HepG2 (cell line): ENCODE results near the gene DYNLT2B. TPM values are rescaled to one million over a fixed set of nuclear protein-coding genes. Genes with fewer than 3 reads are reported as not detected.

Experiments
- ATAC-seq: fragments of 200-7000 bp; cut with Tn5 transposase; 3 replicates; pipeline ENCODE4 v1.9.1; 2020; ENCODE audit warnings: mild to moderate bottlenecking, moderate library complexity
- BruUV-seq: library from RNA; stranded (reverse); fragments of 400-500 nt; replicated peaks from 2 replicates; lab custom pipeline; 2021; lab: Mats Ljungman, UMichigan
- CTCF ChIA-PET: fragments of 300-600 bp; formaldehyde crosslinking; extraction: SDS; loops from one replicate; lab custom pipeline; 2021; ENCODE audit warnings: low total read pairs, inconsistent platforms, low intra/inter-chr PET ratio; lab: Yijun Ruan, JAX
- POLR2A ChIA-PET: fragments of 350-600 bp; sonication (Branson Sonifier 250); formaldehyde crosslinking; loops from one replicate; lab custom pipeline; 2020; ENCODE audit warnings: antibody characterized with exemption, inconsistent platforms; lab: Yijun Ruan, JAX
- DNase-seq: peaks from one replicate; pipeline ENCODE4 v3.0.0-alpha.2; 2015; ENCODE audit warnings: low spot score
- FAIRE-seq: peaks from 3 replicates; lab custom pipeline; 2011; peaks lifted over from hg19 to GRCh38; lab: Jason Lieb, UNC
- H2AFZ ChIP-seq: one replicate; pipeline ENCODE4 v1.6.1; 2011; ENCODE audit warnings: low read length, inconsistent platforms
- H3K27ac ChIP-seq: fragments of 300-600 bp; 3 replicates; pipeline ENCODE4 v1.8.0; 2011; ENCODE audit warnings: mixed run types, mild to moderate bottlenecking, mixed read lengths, low read length, inconsistent platforms; ENCODE audit not compliant: insufficient read depth; ENCODE audit errors: extremely low read length
- H3K27me3 ChIP-seq, 2 experiments: fragments of 200-600 bp in 1 of 2; 2 replicates in 1 of 2; 3 replicates in 1 of 2; pipeline versions ENCODE4 v1.6.0 to v1.8.0; 2011; ENCODE audit warnings: low read length in 2 of 2, mild to moderate bottlenecking in 2 of 2, moderate library complexity in 2 of 2, inconsistent platforms in 1 of 2; ENCODE audit not compliant: insufficient read depth in 2 of 2, control insufficient read depth in 1 of 2
- H3K36me3 ChIP-seq, 2 experiments: fragments of 200-600 bp in 1 of 2; replicated peaks in 1 of 2; 2 replicates in 1 of 2; 3 replicates in 1 of 2; pipeline versions ENCODE4 v1.5.1 to v1.8.0; 2011; ENCODE audit warnings: low read length in 2 of 2, inconsistent platforms in 1 of 2; ENCODE audit not compliant: insufficient read depth in 2 of 2, control insufficient read depth in 1 of 2
- H3K4me1 ChIP-seq: 2 replicates; pipeline ENCODE4 v1.5.1; 2012; ENCODE audit warnings: low read length, inconsistent platforms; ENCODE audit not compliant: insufficient read depth
- H3K4me2 ChIP-seq: 2 replicates; pipeline ENCODE4 v1.6.0; 2011; ENCODE audit warnings: low read depth, low read length, inconsistent platforms
- H3K4me3 ChIP-seq, 3 experiments: fragments of 200-600 bp in 1 of 3; sonication (generic), shearing (Covaris generic) in 1 of 3; replicated peaks in 1 of 3; 2 replicates each; pipeline ENCODE4 v1.5.1; 2011 to 2016; ENCODE audit warnings: low read length in 3 of 3, inconsistent platforms in 2 of 3, low read depth in 2 of 3, mild to moderate bottlenecking in 2 of 3, control low read depth in 1 of 3, mixed read lengths in 1 of 3; ENCODE audit not compliant: insufficient read depth in 1 of 3
- H3K79me2 ChIP-seq: one replicate; pipeline ENCODE4 v1.6.1; 2011; ENCODE audit warnings: low read length, inconsistent platforms; ENCODE audit not compliant: insufficient read depth
- H3K9ac ChIP-seq: 2 replicates; pipeline ENCODE4 v1.6.0; 2011; ENCODE audit warnings: mild to moderate bottlenecking, low read depth, low read length, inconsistent platforms; ENCODE audit not compliant: insufficient read depth
- H3K9me3 ChIP-seq: 2 replicates; pipeline ENCODE4 v1.5.1; 2012; ENCODE audit warnings: mild to moderate bottlenecking, low read length
- H4K20me1 ChIP-seq: 2 replicates; pipeline ENCODE4 v1.6.0; 2011; ENCODE audit warnings: inconsistent platforms, mild to moderate bottlenecking, low read length, moderate library complexity; ENCODE audit not compliant: insufficient read depth
- CEBPB ChIP-seq: IDR thresholded peaks from 2 replicates; pipeline ENCODE4 v1.6.1; 2011; ENCODE audit warnings: low read depth, low read length, improper control_type of control experiment, borderline replicate concordance
- DMAP1 ChIP-seq: IDR thresholded peaks from 2 replicates; pipeline ENCODE4 v1.6.1; 2016
- ETV5 ChIP-seq: IDR thresholded peaks from 2 replicates; pipeline ENCODE4 v1.6.1; 2018; ENCODE audit warnings: missing biosample characterization, missing genetic modification reagents, inconsistent platforms, borderline replicate concordance
- KLF11 ChIP-seq: IDR thresholded peaks from 2 replicates; pipeline ENCODE4 v1.6.1; 2016; ENCODE audit warnings: missing compliant biosample characterization
- KLF12 ChIP-seq: sonication (generic); formaldehyde crosslinking; IDR thresholded peaks from 2 replicates; pipeline ENCODE4 v1.4.0; 2020; ENCODE audit warnings: missing genetic modification reagents, borderline replicate concordance
- PRMT3 ChIP-seq: sonication (generic); formaldehyde crosslinking; IDR thresholded peaks from 2 replicates; pipeline ENCODE4 v1.8.1; 2022; ENCODE audit warnings: low read depth, mild to moderate bottlenecking, moderate library complexity, missing genetic modification reagents, borderline replicate concordance
- RARA ChIP-seq: IDR thresholded peaks from 2 replicates; pipeline ENCODE4 v1.6.1; 2016; ENCODE audit warnings: missing genetic modification reagents, missing compliant biosample characterization
- SCMH1 ChIP-seq: sonication (generic); formaldehyde crosslinking; IDR thresholded peaks from 2 replicates; pipeline ENCODE4 v1.9.0; 2021; ENCODE audit warnings: missing genetic modification reagents, mild to moderate bottlenecking, borderline replicate concordance
- STAG1 ChIP-seq: sonication (generic); formaldehyde crosslinking; IDR thresholded peaks from 2 replicates; pipeline ENCODE4 v1.4.0; 2020; ENCODE audit warnings: missing genetic modification reagents
- ZNF768 ChIP-seq: sonication (generic); formaldehyde crosslinking; IDR thresholded peaks from 2 replicates; pipeline ENCODE4 v1.4.0; 2020; ENCODE audit warnings: missing genetic modification reagents
- WGBS: methylation state at CpG from one replicate; pipeline ENCODE4 v1.1.6; 2017; ENCODE audit warnings: low lambda C conversion rate; 5-methylcytosine and 5-hydroxymethylcytosine counted together
- in situ Hi-C: cut with HindIII; loops from 2 replicates; pipeline ENCODE4 v1.10.0; 2017; ENCODE audit warnings: low pct_unique_long_range_greater_than_20kb; ENCODE audit not compliant: extremely low pct_ligation_motif_present
- intact Hi-C: fragments of 100-400 bp; cut with micrococcal nuclease; formaldehyde crosslinking; loops from one replicate; pipeline ENCODE4 v1.10.0; 2022; ENCODE audit not compliant: unreplicated experiment
- polyA plus RNA-seq, 8 experiments: library from polyadenylated mRNA; depleted of rRNA in 3 of 8; stranded (reverse) in 7 of 8; unstranded in 1 of 8; fragments of >200 nt; fragmentation: Illumina TruSeq in 4 of 8; extraction: Trizol in 4 of 8; gene quantifications; 2 replicates each; pipeline versions ENCODE4 v1.2.1 to v1.2.3, GENCODE V29; 2011 to 2016; ENCODE audit warnings: low read depth in 4 of 8, missing spikeins in 1 of 8, mixed read lengths in 1 of 8; ENCODE audit not compliant: insufficient read depth in 1 of 8
- total RNA-seq, 5 experiments: library from RNA; depleted of rRNA; stranded (reverse); fragments of >200 nt; fragmentation: Illumina TruSeq; extraction: Trizol; gene quantifications; 2 replicates each; pipeline ENCODE4 v1.2.3, GENCODE V29; 2016; ENCODE audit warnings: low read depth in 1 of 5
- TF ChIP-seq, protein P1 (sequence below): sonication (generic); formaldehyde crosslinking; IDR thresholded peaks from 2 replicates; pipeline ENCODE4 v1.9.0; 2022; ENCODE audit warnings: low read depth, missing genetic modification reagents
- TF ChIP-seq, protein P2 (sequence below): sonication (generic); formaldehyde crosslinking; IDR thresholded peaks from 2 replicates; pipeline ENCODE4 v1.5.0; 2020; ENCODE audit warnings: missing genetic modification reagents
- TF ChIP-seq, protein P3 (sequence below): sonication (generic); formaldehyde crosslinking; IDR thresholded peaks from 2 replicates; pipeline ENCODE4 v1.4.0; 2020; ENCODE audit warnings: missing genetic modification reagents

Gene DYNLT2B
- total and polyA plus RNA-seq, 2 of the 13 experiments (the other 11 are each of a cell fraction or from before 2014, with no cell fraction given) = 4.0 to 7.0 TPM

DNA sequence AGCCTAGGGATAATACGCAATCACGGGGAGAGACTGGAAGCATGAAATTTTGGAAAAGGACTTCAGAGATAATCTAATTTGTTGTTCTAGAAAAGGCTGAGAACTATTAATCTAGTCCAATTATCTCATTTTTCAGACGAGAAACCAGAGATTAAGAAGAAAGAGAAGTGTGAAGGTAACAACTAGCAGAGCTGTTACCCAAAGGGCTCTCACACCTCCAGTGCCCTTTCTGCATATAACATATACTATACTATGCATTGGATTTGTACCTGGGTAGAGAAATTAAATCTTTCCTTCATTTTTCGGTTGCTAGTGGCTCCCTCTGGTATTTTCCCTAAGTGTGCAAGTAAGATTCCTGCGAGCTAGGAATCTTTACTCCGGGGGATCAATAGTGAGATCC, 33.5 kb upstream of the DYNLT2B start:
- H4K20me1 ChIP-seq = no peaks in the 10 kb centered on the region
- FAIRE-seq = no peak
- no peak for DNase-seq
- no peaks in the 10 kb centered on the region for H3K79me2 ChIP-seq
- no peak overlapping the region for H3K4me3 ChIP-seq
- H3K36me3 ChIP-seq = peaks cover 13 to 28% of the 10 kb centered on the region in 2 experiments
- ChIA-PET CTCF (no interaction called here), POLR2A (interaction anchor here (1.2 kb wide), 1 partner anchor 33 kb away, joined by 3 read pairs; the partner anchor contains the start of gene DYNLT2B)
- no peak overlapping the region for H3K27ac ChIP-seq
- H2AFZ ChIP-seq = no peak overlapping the region
- no peak for TF ChIP-seq DMAP1 (CRISPR knock-in tag)
- no peak for TF ChIP-seq ETV5 (CRISPR knock-in tag)
- no peak for TF ChIP-seq KLF12 (CRISPR knock-in tag)
- TF ChIP-seq, protein P1, sequence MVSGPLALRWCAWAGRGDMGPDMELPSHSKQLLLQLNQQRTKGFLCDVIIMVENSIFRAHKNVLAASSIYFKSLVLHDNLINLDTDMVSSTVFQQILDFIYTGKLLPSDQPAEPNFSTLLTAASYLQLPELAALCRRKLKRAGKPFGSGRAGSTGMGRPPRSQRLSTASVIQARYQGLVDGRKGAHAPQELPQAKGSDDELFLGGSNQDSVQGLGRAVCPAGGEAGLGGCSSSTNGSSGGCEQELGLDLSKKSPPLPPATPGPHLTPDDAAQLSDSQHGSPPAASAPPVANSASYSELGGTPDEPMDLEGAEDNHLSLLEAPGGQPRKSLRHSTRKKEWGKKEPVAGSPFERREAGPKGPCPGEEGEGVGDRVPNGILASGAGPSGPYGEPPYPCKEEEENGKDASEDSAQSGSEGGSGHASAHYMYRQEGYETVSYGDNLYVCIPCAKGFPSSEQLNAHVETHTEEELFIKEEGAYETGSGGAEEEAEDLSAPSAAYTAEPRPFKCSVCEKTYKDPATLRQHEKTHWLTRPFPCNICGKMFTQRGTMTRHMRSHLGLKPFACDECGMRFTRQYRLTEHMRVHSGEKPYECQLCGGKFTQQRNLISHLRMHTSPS (CRISPR knock-in tag) = no peak
- no peak for TF ChIP-seq SCMH1 (CRISPR knock-in tag)
- TF ChIP-seq, protein P2, sequence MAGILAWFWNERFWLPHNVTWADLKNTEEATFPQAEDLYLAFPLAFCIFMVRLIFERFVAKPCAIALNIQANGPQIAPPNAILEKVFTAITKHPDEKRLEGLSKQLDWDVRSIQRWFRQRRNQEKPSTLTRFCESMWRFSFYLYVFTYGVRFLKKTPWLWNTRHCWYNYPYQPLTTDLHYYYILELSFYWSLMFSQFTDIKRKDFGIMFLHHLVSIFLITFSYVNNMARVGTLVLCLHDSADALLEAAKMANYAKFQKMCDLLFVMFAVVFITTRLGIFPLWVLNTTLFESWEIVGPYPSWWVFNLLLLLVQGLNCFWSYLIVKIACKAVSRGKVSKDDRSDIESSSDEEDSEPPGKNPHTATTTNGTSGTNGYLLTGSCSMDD = no peak
- TF ChIP-seq PRMT3 = no peak
- TF ChIP-seq STAG1 (CRISPR knock-in tag) = no peak
- TF ChIP-seq, protein P3, sequence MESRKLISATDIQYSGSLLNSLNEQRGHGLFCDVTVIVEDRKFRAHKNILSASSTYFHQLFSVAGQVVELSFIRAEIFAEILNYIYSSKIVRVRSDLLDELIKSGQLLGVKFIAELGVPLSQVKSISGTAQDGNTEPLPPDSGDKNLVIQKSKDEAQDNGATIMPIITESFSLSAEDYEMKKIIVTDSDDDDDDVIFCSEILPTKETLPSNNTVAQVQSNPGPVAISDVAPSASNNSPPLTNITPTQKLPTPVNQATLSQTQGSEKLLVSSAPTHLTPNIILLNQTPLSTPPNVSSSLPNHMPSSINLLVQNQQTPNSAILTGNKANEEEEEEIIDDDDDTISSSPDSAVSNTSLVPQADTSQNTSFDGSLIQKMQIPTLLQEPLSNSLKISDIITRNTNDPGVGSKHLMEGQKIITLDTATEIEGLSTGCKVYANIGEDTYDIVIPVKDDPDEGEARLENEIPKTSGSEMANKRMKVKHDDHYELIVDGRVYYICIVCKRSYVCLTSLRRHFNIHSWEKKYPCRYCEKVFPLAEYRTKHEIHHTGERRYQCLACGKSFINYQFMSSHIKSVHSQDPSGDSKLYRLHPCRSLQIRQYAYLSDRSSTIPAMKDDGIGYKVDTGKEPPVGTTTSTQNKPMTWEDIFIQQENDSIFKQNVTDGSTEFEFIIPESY (CRISPR knock-in tag) = no peak
- no peak for TF ChIP-seq RARA (CRISPR knock-in tag)
- TF ChIP-seq ZNF768 = no peak
- TF ChIP-seq KLF11 (CRISPR knock-in tag) = no peak
- TF ChIP-seq CEBPB = no peak
- in situ Hi-C loops (no loop called here), intact Hi-C loops (no loop called here)
- H3K27me3 ChIP-seq = no peaks in the 10 kb centered on the region; a peak in 1 of 5 replicates
- 77% methylated on average over 6 of the region's 6 CpGs for WGBS
- no TSS peak for BruUV-seq
- no peak overlapping the region for H3K4me2 ChIP-seq
- no peaks in the 10 kb centered on the region for H3K9me3 ChIP-seq
- no peak overlapping the region for H3K9ac ChIP-seq
- H3K4me1 ChIP-seq = peaks cover 26% of the 10 kb centered on the region
- ATAC-seq = no peak
